BE2C (cell line): Measurements from ENCODE around the gene RGSL1.
A peak's percentile ranks its signal among the peaks of the same experiment; 100 is the strongest.
"Not testable (repeated sequence)": the region's sequence is repeated elsewhere in the genome, so short reads cannot be mapped to it uniquely, and the experiment has no call there.

ENCODE experiments used
- DNase-seq: peaks from one replicate; pipeline ENCODE4 v3.0.0-alpha.2; 2020
- H3K27me3 ChIP-seq: fragments of 250-450 bp; sonication (Bioruptor Pico); 2 replicates; pipeline ENCODE4 v1.5.1; 2020; ENCODE audit warnings: mild to moderate bottlenecking
- H3K36me3 ChIP-seq: fragments of 250-450 bp; sonication (Bioruptor Pico); 2 replicates; pipeline ENCODE4 v1.5.1; 2020; ENCODE audit warnings: mild to moderate bottlenecking
- H3K4me1 ChIP-seq: fragments of 250-450 bp; sonication (Bioruptor Pico); 2 replicates; pipeline ENCODE4 v1.5.1; 2020
- H3K4me3 ChIP-seq: 2 replicates; pipeline ENCODE4 v1.5.1; 2011; ENCODE audit warnings: low read depth, low read length
- H3K9me3 ChIP-seq: fragments of 250-450 bp; sonication (Bioruptor Pico); 2 replicates; pipeline ENCODE4 v1.5.1; 2020
- TF ChIP-seq, protein P1 (sequence below): IDR thresholded peaks from 2 replicates; pipeline ENCODE4 v1.5.1; 2012; ENCODE audit warnings: mild to moderate bottlenecking, low read depth, low read length

Gene RGSL1

DNA sequence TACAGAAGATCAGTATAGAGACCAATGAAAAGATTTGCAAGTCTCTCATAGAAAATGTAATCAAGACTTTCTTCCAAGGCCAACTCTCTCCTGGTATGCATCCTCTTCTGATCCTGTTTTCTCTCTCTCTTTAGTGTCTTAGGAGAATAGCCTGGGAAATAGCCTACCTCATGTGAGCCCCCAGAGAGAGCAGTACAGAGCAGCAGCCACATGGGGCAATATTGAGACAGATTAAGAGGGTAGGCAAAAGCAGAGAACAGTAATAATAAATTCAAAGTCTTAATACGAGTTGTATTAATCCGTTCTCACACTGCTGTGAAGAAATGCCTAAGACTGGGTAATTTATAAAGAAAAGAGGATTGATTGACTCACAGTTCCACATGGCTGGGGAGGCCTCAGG lies 77.7 kb downstream of the RGSL1 start:
- TF ChIP-seq, protein P1, sequence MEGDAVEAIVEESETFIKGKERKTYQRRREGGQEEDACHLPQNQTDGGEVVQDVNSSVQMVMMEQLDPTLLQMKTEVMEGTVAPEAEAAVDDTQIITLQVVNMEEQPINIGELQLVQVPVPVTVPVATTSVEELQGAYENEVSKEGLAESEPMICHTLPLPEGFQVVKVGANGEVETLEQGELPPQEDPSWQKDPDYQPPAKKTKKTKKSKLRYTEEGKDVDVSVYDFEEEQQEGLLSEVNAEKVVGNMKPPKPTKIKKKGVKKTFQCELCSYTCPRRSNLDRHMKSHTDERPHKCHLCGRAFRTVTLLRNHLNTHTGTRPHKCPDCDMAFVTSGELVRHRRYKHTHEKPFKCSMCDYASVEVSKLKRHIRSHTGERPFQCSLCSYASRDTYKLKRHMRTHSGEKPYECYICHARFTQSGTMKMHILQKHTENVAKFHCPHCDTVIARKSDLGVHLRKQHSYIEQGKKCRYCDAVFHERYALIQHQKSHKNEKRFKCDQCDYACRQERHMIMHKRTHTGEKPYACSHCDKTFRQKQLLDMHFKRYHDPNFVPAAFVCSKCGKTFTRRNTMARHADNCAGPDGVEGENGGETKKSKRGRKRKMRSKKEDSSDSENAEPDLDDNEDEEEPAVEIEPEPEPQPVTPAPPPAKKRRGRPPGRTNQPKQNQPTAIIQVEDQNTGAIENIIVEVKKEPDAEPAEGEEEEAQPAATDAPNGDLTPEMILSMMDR = peak; percentile 40
- DNase-seq = no peak

DNA sequence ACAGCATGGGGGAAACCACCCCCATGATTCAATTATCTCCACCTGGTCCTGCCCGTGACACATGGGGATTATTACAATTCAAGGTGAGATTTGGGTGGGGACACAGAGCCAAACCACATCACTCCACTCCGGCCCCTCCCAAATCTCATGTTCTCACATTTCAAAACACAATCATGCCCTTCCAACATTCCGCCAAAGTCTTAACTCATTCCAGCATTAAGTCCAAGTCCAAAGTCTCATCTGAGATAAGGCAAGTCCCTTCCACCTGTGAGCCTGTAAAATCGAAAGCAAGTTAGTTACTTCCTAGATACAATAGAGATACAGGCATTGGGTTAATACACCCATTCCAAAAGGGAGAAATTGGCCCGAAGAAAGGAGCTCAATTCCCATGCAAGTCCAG lies 78.3 kb downstream of the RGSL1 start:
- not testable (repeated sequence) for H3K36me3 ChIP-seq, H3K4me3 ChIP-seq, DNase-seq, H3K9me3 ChIP-seq, H3K4me1 ChIP-seq
- H3K27me3 ChIP-seq = peaks cover 12% of the 10 kb centered on the region

More for the DNA sequence above, 77.7 kb downstream of the RGSL1 start:
- Histone ChIP-seq H3K36me3 (no peaks in the 10 kb centered on the region), H3K4me3 (no peak overlapping the region), H3K9me3 (no peaks in the 10 kb centered on the region), H3K4me1 (no peaks in the 10 kb centered on the region), H3K27me3 (peaks cover 12% of the 10 kb centered on the region)

DNA sequence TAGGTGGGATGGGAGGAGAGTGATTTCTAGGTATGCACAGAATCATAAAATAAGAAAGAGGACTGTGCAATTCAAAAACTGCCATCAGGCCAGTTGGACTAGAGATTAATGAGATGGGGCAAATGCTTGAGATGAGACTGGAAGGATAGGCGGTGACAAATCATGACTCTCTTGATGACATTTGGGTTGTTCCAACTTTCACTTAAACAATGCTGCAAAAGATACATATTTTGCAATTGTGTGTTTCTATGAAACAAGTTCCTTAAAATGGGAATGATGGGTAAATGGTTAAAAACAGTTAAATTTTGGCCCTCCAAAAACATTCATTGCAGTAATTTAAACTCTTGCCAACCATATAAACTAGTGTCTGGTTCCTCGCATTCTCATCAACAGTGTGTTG lies 84.0 kb downstream of the RGSL1 start:
- no peak overlapping the region for H3K4me3 ChIP-seq
- DNase-seq = no peak

DNA sequence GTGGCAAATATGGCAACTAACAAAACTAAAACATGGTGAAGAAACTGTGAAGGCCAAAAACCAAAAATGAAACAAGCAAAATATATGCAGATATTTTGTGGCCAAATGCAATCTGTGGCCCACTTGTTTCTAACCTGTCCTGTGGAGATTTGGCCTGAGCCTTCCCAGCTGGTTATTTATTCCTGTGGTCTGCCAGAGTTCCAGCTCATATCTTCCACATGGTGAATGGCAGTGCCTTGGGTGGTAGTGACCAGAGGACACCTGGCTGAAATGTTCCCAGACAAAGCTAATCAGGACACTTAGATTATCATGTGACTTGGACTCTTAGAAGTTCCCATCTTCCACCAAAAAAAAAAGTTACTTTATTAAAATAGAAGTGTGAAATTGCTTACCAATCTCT lies 99.4 kb downstream of the RGSL1 start:
- Histone ChIP-seq H3K9me3 (no peaks in the 10 kb centered on the region), H3K27me3 (no peaks in the 10 kb centered on the region), H3K4me3 (no peak overlapping the region), H3K36me3 (no peaks in the 10 kb centered on the region), H3K4me1 (no peaks in the 10 kb centered on the region)
- TF ChIP-seq, protein P1 = no peak
- no peak for DNase-seq

More for the DNA sequence above, 84.0 kb downstream of the RGSL1 start:
- no peaks in the 10 kb centered on the region for H3K4me1 ChIP-seq
- no peaks in the 10 kb centered on the region for H3K9me3 ChIP-seq
- H3K27me3 ChIP-seq = peaks cover 15% of the 10 kb centered on the region
- TF ChIP-seq, protein P1 = no peak
- H3K36me3 ChIP-seq = no peaks in the 10 kb centered on the region

DNA sequence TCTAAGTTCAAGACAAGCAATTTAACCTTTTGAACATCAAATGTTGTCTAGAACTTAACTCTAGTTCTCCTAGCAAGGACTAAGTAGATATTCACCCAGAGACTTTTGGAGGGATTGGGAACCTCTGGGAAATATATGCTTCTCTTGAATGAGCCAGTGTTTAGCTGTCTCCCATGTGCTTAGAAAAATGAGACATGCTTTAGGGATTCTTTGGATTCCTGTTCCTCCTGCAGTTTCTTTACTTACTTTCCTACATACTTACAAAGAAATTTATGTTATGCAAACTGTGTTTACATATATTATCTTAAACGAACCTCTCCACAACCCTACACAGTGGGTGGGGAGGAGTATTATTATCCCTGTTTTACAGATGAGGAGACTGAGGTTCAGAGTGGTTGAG lies 99.9 kb downstream of the RGSL1 start:
- DNase-seq = no peak
- TF ChIP-seq, protein P1 = no peak
- H3K27me3 ChIP-seq = no peaks in the 10 kb centered on the region

DNA sequence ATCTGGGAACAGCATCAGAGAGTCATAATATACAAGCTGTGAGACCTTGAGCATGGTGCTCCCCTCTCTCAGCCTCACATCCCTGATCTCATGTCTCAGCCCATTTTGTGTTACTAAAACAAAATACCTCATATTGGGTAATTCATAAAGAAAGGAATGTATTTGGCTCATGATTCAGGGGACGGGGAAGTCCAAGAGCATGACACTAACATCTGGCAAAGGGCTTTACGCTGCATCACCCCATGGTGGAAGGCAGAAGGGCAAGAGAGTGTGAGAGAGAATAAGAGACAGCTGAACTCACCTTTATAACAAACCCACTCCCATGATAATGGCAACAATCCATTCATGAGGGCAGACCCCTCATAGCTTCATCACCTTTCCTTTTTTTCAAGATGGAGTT lies 102.6 kb downstream of the RGSL1 start:
- Histone ChIP-seq H3K27me3 (no peaks in the 10 kb centered on the region), H3K36me3 (no peaks in the 10 kb centered on the region), H3K9me3 (no peaks in the 10 kb centered on the region), H3K4me3 (no peak overlapping the region), H3K4me1 (no peaks in the 10 kb centered on the region)
- no peak for DNase-seq
- TF ChIP-seq, protein P1 = no peak

More for the DNA sequence above, 99.9 kb downstream of the RGSL1 start:
- Histone ChIP-seq H3K4me3 (no peak overlapping the region), H3K36me3 (no peaks in the 10 kb centered on the region), H3K9me3 (no peaks in the 10 kb centered on the region), H3K4me1 (no peaks in the 10 kb centered on the region)

DNA sequence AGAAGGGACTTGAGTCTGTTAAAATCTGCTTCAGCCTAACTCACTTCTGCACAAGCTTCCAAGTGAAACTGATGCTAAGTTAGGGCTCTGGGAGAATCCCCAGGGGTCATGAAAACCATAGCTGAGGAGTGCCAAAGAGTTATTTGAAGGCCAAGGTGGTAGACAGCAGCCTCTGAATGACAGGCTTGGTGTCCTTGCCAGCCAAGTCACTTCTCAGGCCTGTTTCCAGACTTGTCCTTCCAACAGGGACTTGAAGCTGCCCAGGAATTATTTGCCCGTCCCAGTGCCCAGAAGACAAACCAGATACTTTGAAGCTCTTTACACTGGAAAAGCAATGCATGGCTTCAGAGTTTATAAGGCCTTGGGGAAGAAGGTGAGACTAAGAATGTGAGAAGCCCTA lies 105.5 kb downstream of the RGSL1 start:
- Histone ChIP-seq H3K4me3 (no peak overlapping the region), H3K9me3 (no peaks in the 10 kb centered on the region), H3K27me3 (no peaks in the 10 kb centered on the region), H3K36me3 (no peaks in the 10 kb centered on the region), H3K4me1 (no peaks in the 10 kb centered on the region)
- no peak for DNase-seq
- TF ChIP-seq, protein P1 = no peak
